Neural cell (in vitro differentiated cells): Measurements from ENCODE around the gene GGCT. TPM values are rescaled to one million over a fixed set of nuclear protein-coding genes. Genes with fewer than 3 reads are reported as not detected.

ENCODE experiments used
- H2AFZ ChIP-seq: fragments of 200-600, 300-800 bp; sonication (generic), shearing (Covaris generic); 2 replicates; pipeline ENCODE4 v1.6.0; 2014; ENCODE audit warnings: low read depth, mild to moderate bottlenecking, antibody characterized with exemption, low read length, moderate library complexity
- H3F3A ChIP-seq: fragments of 200-600 bp; shearing (Covaris generic); 2 replicates; pipeline ENCODE4 v1.6.1; 2016; ENCODE audit warnings: mild to moderate bottlenecking, moderate library complexity, mixed read lengths, antibody characterized with exemption, low read length; ENCODE audit not compliant: insufficient read depth, poor library complexity, severe bottlenecking
- H3K27ac ChIP-seq: fragments of 200-600, 300-800 bp; sonication (generic), shearing (Covaris generic); 2 replicates; pipeline ENCODE4 v1.5.1; 2014; ENCODE audit warnings: mild to moderate bottlenecking, low read length, moderate library complexity
- H3K27me3 ChIP-seq: fragments of 300-800, 200-600 bp; sonication (generic), shearing (Covaris generic); 2 replicates; pipeline ENCODE4 v1.6.0; 2014; ENCODE audit warnings: mild to moderate bottlenecking, low read depth, low read length, moderate library complexity; ENCODE audit not compliant: insufficient read depth
- H3K36me3 ChIP-seq: fragments of 300-800, 200-600 bp; sonication (generic), shearing (Covaris generic); 2 replicates; pipeline ENCODE4 v1.5.1; 2014; ENCODE audit warnings: mild to moderate bottlenecking, antibody characterized with exemption, low read length, moderate library complexity; ENCODE audit not compliant: insufficient read depth
- H3K4me2 ChIP-seq: fragments of 300-800, 200-600 bp; sonication (generic), shearing (Covaris generic); 2 replicates; pipeline ENCODE4 v1.6.0; 2014; ENCODE audit warnings: mild to moderate bottlenecking, low read length
- H3K4me3 ChIP-seq: fragments of 300-800, 200-600 bp; sonication (generic), shearing (Covaris generic); 2 replicates; pipeline ENCODE4 v1.5.1; 2014; ENCODE audit warnings: mild to moderate bottlenecking, low read length, moderate library complexity
- H3K79me2 ChIP-seq: fragments of 200-600 bp; shearing (Covaris generic); replicated peaks from 2 replicates; pipeline ENCODE4 v1.6.0; 2014; ENCODE audit warnings: mild to moderate bottlenecking, low read length, moderate library complexity; ENCODE audit not compliant: insufficient read depth
- H3K9ac ChIP-seq: fragments of 300-800, 200-600 bp; sonication (generic), shearing (Covaris generic); 2 replicates; pipeline ENCODE4 v1.6.1; 2016; ENCODE audit warnings: mild to moderate bottlenecking, low read length, mixed read lengths
- H3K9me2 ChIP-seq: fragments of 200-600 bp; shearing (Covaris generic); 2 replicates; pipeline ENCODE4 v1.6.1; 2016; ENCODE audit warnings: mild to moderate bottlenecking, low read length, mixed read lengths; ENCODE audit not compliant: insufficient read depth
- H3K9me3 ChIP-seq: fragments of 200-600, 300-800 bp; sonication (generic), shearing (Covaris generic); 2 replicates; pipeline ENCODE4 v1.6.1; 2016; ENCODE audit warnings: mild to moderate bottlenecking, mixed run types, low read length, moderate library complexity, mixed read lengths
- H4K20me1 ChIP-seq: fragments of 200-600 bp; shearing (Covaris generic); 2 replicates; pipeline ENCODE4 v1.6.1; 2016; ENCODE audit warnings: mild to moderate bottlenecking, mixed run types; ENCODE audit not compliant: insufficient read depth
- CTCF ChIP-seq: fragments of 450-650 bp; IDR thresholded peaks from 2 replicates; pipeline ENCODE4 v1.5.1; 2014; ENCODE audit warnings: antibody characterized with exemption, mild to moderate bottlenecking, moderate library complexity; ENCODE audit not compliant: poor library complexity, severe bottlenecking
- EP300 ChIP-seq: fragments of 450-650 bp; conservative IDR thresholded peaks from 2 replicates; pipeline ENCODE4 v1.6.1; 2014; ENCODE audit warnings: antibody characterized with exemption, mild to moderate bottlenecking, moderate library complexity; ENCODE audit not compliant: poor library complexity, severe bottlenecking
- EZH2 ChIP-seq: fragments of 200-600, 300-800 bp; shearing (Covaris generic), sonication (generic); IDR thresholded peaks from 2 replicates; pipeline ENCODE4 v1.6.1; 2014; ENCODE audit warnings: antibody characterized with exemption, low read length, borderline replicate concordance, mild to moderate bottlenecking; ENCODE audit not compliant: insufficient read depth, poor library complexity, severe bottlenecking
- MXI1 ChIP-seq: fragments of 450-650 bp; conservative IDR thresholded peaks from 2 replicates; pipeline ENCODE4 v1.6.1; 2014; ENCODE audit warnings: antibody characterized with exemption, mild to moderate bottlenecking; ENCODE audit not compliant: poor library complexity, severe bottlenecking
- POLR2AphosphoS5 ChIP-seq: IDR thresholded peaks from 2 replicates; pipeline ENCODE4 v1.6.1; 2012
- RAD21 ChIP-seq: fragments of 450-650 bp; conservative IDR thresholded peaks from 2 replicates; pipeline ENCODE4 v1.6.1; 2014; ENCODE audit warnings: antibody characterized with exemption, mild to moderate bottlenecking, moderate library complexity
- SMC3 ChIP-seq: fragments of 450-650 bp; conservative IDR thresholded peaks from 2 replicates; pipeline ENCODE4 v1.6.1; 2014; ENCODE audit warnings: antibody characterized with exemption, mild to moderate bottlenecking, moderate library complexity; ENCODE audit not compliant: poor library complexity
- TAF1 ChIP-seq: IDR thresholded peaks from 2 replicates; pipeline ENCODE4 v1.6.1; 2012; ENCODE audit warnings: low read depth
- polyA plus RNA-seq: library from polyadenylated mRNA; depleted of rRNA; stranded (reverse); fragments of >200 nt; gene quantifications from 2 replicates; pipeline ENCODE4 v1.2.3, GENCODE V29; 2014
- TF ChIP-seq, protein P1 (sequence below): IDR thresholded peaks from 2 replicates; pipeline ENCODE4 v1.6.1; 2012; ENCODE audit warnings: borderline replicate concordance

Gene GGCT
- polyA plus RNA-seq, 1 donor from 2014 or later: 39.8 TPM

DNA sequence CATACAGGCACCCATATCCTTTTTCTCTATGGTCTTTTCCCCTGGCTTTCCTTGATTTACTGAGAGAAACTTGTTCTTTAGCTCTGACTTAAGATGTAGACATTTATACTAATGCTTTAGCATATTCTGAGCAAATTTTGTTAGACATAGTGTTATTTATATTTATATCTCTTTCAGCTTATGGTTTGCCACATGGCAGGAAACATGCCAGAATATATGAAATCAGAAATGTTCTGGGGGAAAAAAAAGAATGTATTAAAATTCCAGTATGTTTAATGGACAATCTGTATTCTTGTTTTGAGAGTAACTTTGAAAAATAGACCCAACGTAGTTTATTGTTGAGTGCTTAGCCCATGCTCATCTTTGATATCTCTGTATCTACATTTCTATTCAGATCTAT is 10.1 kb upstream of the GGCT start:
- Histone ChIP-seq H2AFZ (no peak overlapping the region), H4K20me1 (no peaks in the 10 kb centered on the region), H3K27me3 (no peaks in the 10 kb centered on the region), H3K36me3 (no peaks in the 10 kb centered on the region), H3K9ac (no peak overlapping the region), H3K4me3 (no peak overlapping the region), H3K79me2 (no peaks in the 10 kb centered on the region), H3K9me2 (no peaks in the 10 kb centered on the region), H3F3A (no peaks in the 10 kb centered on the region), H3K27ac (no peak overlapping the region), H3K9me3 (no peaks in the 10 kb centered on the region), H3K4me2 (no peak overlapping the region)
- TF ChIP-seq TAF1: no peak
- TF ChIP-seq CTCF: no peak
- no peak for TF ChIP-seq RAD21
- TF ChIP-seq EP300: no peak
- TF ChIP-seq MXI1: no peak
- TF ChIP-seq POLR2AphosphoS5: no peak
- TF ChIP-seq, protein P1, sequence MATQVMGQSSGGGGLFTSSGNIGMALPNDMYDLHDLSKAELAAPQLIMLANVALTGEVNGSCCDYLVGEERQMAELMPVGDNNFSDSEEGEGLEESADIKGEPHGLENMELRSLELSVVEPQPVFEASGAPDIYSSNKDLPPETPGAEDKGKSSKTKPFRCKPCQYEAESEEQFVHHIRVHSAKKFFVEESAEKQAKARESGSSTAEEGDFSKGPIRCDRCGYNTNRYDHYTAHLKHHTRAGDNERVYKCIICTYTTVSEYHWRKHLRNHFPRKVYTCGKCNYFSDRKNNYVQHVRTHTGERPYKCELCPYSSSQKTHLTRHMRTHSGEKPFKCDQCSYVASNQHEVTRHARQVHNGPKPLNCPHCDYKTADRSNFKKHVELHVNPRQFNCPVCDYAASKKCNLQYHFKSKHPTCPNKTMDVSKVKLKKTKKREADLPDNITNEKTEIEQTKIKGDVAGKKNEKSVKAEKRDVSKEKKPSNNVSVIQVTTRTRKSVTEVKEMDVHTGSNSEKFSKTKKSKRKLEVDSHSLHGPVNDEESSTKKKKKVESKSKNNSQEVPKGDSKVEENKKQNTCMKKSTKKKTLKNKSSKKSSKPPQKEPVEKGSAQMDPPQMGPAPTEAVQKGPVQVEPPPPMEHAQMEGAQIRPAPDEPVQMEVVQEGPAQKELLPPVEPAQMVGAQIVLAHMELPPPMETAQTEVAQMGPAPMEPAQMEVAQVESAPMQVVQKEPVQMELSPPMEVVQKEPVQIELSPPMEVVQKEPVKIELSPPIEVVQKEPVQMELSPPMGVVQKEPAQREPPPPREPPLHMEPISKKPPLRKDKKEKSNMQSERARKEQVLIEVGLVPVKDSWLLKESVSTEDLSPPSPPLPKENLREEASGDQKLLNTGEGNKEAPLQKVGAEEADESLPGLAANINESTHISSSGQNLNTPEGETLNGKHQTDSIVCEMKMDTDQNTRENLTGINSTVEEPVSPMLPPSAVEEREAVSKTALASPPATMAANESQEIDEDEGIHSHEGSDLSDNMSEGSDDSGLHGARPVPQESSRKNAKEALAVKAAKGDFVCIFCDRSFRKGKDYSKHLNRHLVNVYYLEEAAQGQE: no peak
- TF ChIP-seq SMC3: no peak

GRCh38 chr7:30514177-30514576 is 9.5 kb upstream of the GGCT start:
- no peaks in the 10 kb centered on the region for H3K9me3 ChIP-seq
- H3K79me2 ChIP-seq: no peaks in the 10 kb centered on the region
- H3K4me3 ChIP-seq: no peak overlapping the region
- H3K27ac ChIP-seq: no peak overlapping the region
- no peak overlapping the region for H2AFZ ChIP-seq
- H3K9me2 ChIP-seq: no peaks in the 10 kb centered on the region
- no peak overlapping the region for H3K4me2 ChIP-seq
- TF ChIP-seq, protein P1: no peak
- TF ChIP-seq EP300: no peak
- no peak for TF ChIP-seq CTCF
- no peak for TF ChIP-seq EZH2
- no peak for TF ChIP-seq RAD21
- no peak for TF ChIP-seq SMC3
- no peaks in the 10 kb centered on the region for H3K36me3 ChIP-seq
- no peaks in the 10 kb centered on the region for H3F3A ChIP-seq
- H3K27me3 ChIP-seq: no peaks in the 10 kb centered on the region
- no peak overlapping the region for H3K9ac ChIP-seq
- H4K20me1 ChIP-seq: no peaks in the 10 kb centered on the region
